Activated CD4-positive, alpha-beta T cell treated with anti-CD3 and anti-CD28 coated beads, Interleukin-2, amount 10 ng/mL, durations not matched to agents 24 days and 14 days (primary cell): ENCODE measurements around the gene CAPN12. TPM values are rescaled to one million over a fixed set of nuclear protein-coding genes. Genes with fewer than 3 reads are reported as not detected.

ENCODE experiments used
- DNase-seq: peaks from one replicate; pipeline ENCODE4 v3.0.0; 2022
- H3K27ac Mint-ChIP-seq: one replicate; pipeline ENCODE4 v1.8.0; 2022; ENCODE audit warnings: mild to moderate bottlenecking, mixed read lengths
- H3K27me3 Mint-ChIP-seq: one replicate; pipeline ENCODE4 v1.8.0; 2022; ENCODE audit warnings: mixed read lengths
- H3K36me3 Mint-ChIP-seq: one replicate; pipeline ENCODE4 v1.8.0; 2022; ENCODE audit warnings: low read depth, mild to moderate bottlenecking, mixed read lengths
- H3K4me1 Mint-ChIP-seq: one replicate; pipeline ENCODE4 v1.8.0; 2021; ENCODE audit warnings: mixed read lengths
- H3K4me3 Mint-ChIP-seq: one replicate; pipeline ENCODE4 v1.8.0; 2022; ENCODE audit warnings: mild to moderate bottlenecking, moderate library complexity, mixed read lengths
- H3K9me3 Mint-ChIP-seq: one replicate; pipeline ENCODE4 v1.8.0; 2021; ENCODE audit warnings: mixed read lengths
- intact Hi-C: fragments of 100-400 bp; cut with micrococcal nuclease; formaldehyde crosslinking; loops from one replicate; pipeline ENCODE4 v1.15.1; 2023
- total RNA-seq: library from RNA; stranded (reverse); gene quantifications from 2 replicates; pipeline ENCODE4 v1.2.3, GENCODE V29; 2022

CAPN12 gene
- total RNA-seq, 1 donor from 2014 or later: 3.5 TPM

- intact Hi-C loops: no loop called here
- H3K36me3 Mint-ChIP-seq: peaks cover 33% of the 10 kb centered on the region
These were observed 22.8 kb downstream of the CAPN12 start for GRCh38 chr19:38721496-38721895.

GRCh38 chr19:38720559-38721236, 23.6 kb downstream of the CAPN12 start:
- no peaks in the 10 kb centered on the region for H3K9me3 Mint-ChIP-seq
- no peaks in the 10 kb centered on the region for H3K27me3 Mint-ChIP-seq
- H3K4me1 Mint-ChIP-seq: no peaks in the 10 kb centered on the region
- H3K4me3 Mint-ChIP-seq: no peak overlapping the region
- DNase-seq: no peak
- H3K27ac Mint-ChIP-seq: no peak overlapping the region
- intact Hi-C loops: no loop called here
- H3K36me3 Mint-ChIP-seq: peaks cover 34% of the 10 kb centered on the region

More at GRCh38 chr19:38721496-38721895, 22.8 kb downstream of the CAPN12 start:
- peaks cover 3% of the 10 kb centered on the region for H3K4me1 Mint-ChIP-seq
- no peak overlapping the region for H3K4me3 Mint-ChIP-seq
- H3K27ac Mint-ChIP-seq: no peak overlapping the region
- no peaks in the 10 kb centered on the region for H3K9me3 Mint-ChIP-seq
- H3K27me3 Mint-ChIP-seq: no peaks in the 10 kb centered on the region
- DNase-seq: no peak

GRCh38 chr19:38719761-38720558, 24.3 kb downstream of the CAPN12 start:
- no peak for DNase-seq
- H3K4me1 Mint-ChIP-seq: no peaks in the 10 kb centered on the region
- H3K27ac Mint-ChIP-seq: no peak overlapping the region
- H3K27me3 Mint-ChIP-seq: no peaks in the 10 kb centered on the region
- peaks cover 33% of the 10 kb centered on the region for H3K36me3 Mint-ChIP-seq
- no peak overlapping the region for H3K4me3 Mint-ChIP-seq
- intact Hi-C loops: no loop called here
- H3K9me3 Mint-ChIP-seq: no peaks in the 10 kb centered on the region

- H3K27ac Mint-ChIP-seq: no peak overlapping the region
- peaks cover 32% of the 10 kb centered on the region for H3K36me3 Mint-ChIP-seq
- H3K4me1 Mint-ChIP-seq: no peaks in the 10 kb centered on the region
- no peaks in the 10 kb centered on the region for H3K9me3 Mint-ChIP-seq
- H3K27me3 Mint-ChIP-seq: no peaks in the 10 kb centered on the region
- H3K4me3 Mint-ChIP-seq: no peak overlapping the region
- intact Hi-C loops: no loop called here
- DNase-seq: no peak
These were observed 25.3 kb downstream of the CAPN12 start for GRCh38 chr19:38718747-38719543.

GRCh38 chr19:38717855-38718254, 26.4 kb downstream of the CAPN12 start:
- H3K4me1 Mint-ChIP-seq: no peaks in the 10 kb centered on the region
- H3K4me3 Mint-ChIP-seq: no peak overlapping the region
- intact Hi-C loops: no loop called here
- H3K27me3 Mint-ChIP-seq: no peaks in the 10 kb centered on the region
- DNase-seq: no peak
- H3K9me3 Mint-ChIP-seq: no peaks in the 10 kb centered on the region
- H3K36me3 Mint-ChIP-seq: peaks cover 34% of the 10 kb centered on the region
- no peak overlapping the region for H3K27ac Mint-ChIP-seq

- no peak for DNase-seq
- no peak overlapping the region for H3K4me3 Mint-ChIP-seq
- no peaks in the 10 kb centered on the region for H3K4me1 Mint-ChIP-seq
- no peak overlapping the region for H3K27ac Mint-ChIP-seq
- intact Hi-C loops: no loop called here
- H3K27me3 Mint-ChIP-seq: no peaks in the 10 kb centered on the region
- H3K36me3 Mint-ChIP-seq: peaks cover 31% of the 10 kb centered on the region
- no peaks in the 10 kb centered on the region for H3K9me3 Mint-ChIP-seq
These were observed 27.2 kb downstream of the CAPN12 start for GRCh38 chr19:38717051-38717450.

GRCh38 chr19:38715555-38715954, 28.7 kb downstream of the CAPN12 start:
- Mint-ChIP-seq H3K36me3 (peaks cover 36% of the 10 kb centered on the region), H3K9me3 (no peaks in the 10 kb centered on the region), H3K27me3 (no peaks in the 10 kb centered on the region), H3K4me3 (no peak overlapping the region), H3K27ac (no peak overlapping the region), H3K4me1 (no peaks in the 10 kb centered on the region)
- intact Hi-C loops: no loop called here
- no peak for DNase-seq

- Mint-ChIP-seq H3K27me3 (no peaks in the 10 kb centered on the region), H3K27ac (no peak overlapping the region), H3K9me3 (no peaks in the 10 kb centered on the region), H3K36me3 (peaks cover 44% of the 10 kb centered on the region), H3K4me1 (no peaks in the 10 kb centered on the region), H3K4me3 (no peak overlapping the region)
- DNase-seq: no peak
- intact Hi-C loops: no loop called here
These were observed 29.9 kb downstream of the CAPN12 start for GRCh38 chr19:38714354-38714778.

GRCh38 chr19:38713865-38714264, 30.4 kb downstream of the CAPN12 start:
- no peak overlapping the region for H3K4me3 Mint-ChIP-seq
- H3K9me3 Mint-ChIP-seq: no peaks in the 10 kb centered on the region
- no peaks in the 10 kb centered on the region for H3K4me1 Mint-ChIP-seq
- intact Hi-C loops: no loop called here
- peaks cover 45% of the 10 kb centered on the region for H3K36me3 Mint-ChIP-seq
- no peak overlapping the region for H3K27ac Mint-ChIP-seq
- no peaks in the 10 kb centered on the region for H3K27me3 Mint-ChIP-seq
- DNase-seq: no peak

- H3K36me3 Mint-ChIP-seq: peaks cover 45% of the 10 kb centered on the region
- no peaks in the 10 kb centered on the region for H3K9me3 Mint-ChIP-seq
- no peak for DNase-seq
- H3K4me3 Mint-ChIP-seq: no peak overlapping the region
- H3K27ac Mint-ChIP-seq: no peak overlapping the region
- intact Hi-C loops: no loop called here
- H3K4me1 Mint-ChIP-seq: no peaks in the 10 kb centered on the region
- no peaks in the 10 kb centered on the region for H3K27me3 Mint-ChIP-seq
These were observed 31.0 kb downstream of the CAPN12 start for GRCh38 chr19:38713227-38713649.

GRCh38 chr19:38712161-38712748, 32.0 kb downstream of the CAPN12 start:
- H3K36me3 Mint-ChIP-seq: peaks cover 44% of the 10 kb centered on the region
- intact Hi-C loops: no loop called here
- no peaks in the 10 kb centered on the region for H3K4me1 Mint-ChIP-seq
- no peak overlapping the region for H3K27ac Mint-ChIP-seq
- H3K9me3 Mint-ChIP-seq: no peaks in the 10 kb centered on the region
- no peak overlapping the region for H3K4me3 Mint-ChIP-seq
- no peak for DNase-seq
- no peaks in the 10 kb centered on the region for H3K27me3 Mint-ChIP-seq

GRCh38 chr19:38711726-38712153, 32.5 kb downstream of the CAPN12 start:
- Mint-ChIP-seq H3K27me3 (no peaks in the 10 kb centered on the region), H3K9me3 (no peaks in the 10 kb centered on the region), H3K4me1 (no peaks in the 10 kb centered on the region), H3K36me3 (peaks cover 48% of the 10 kb centered on the region), H3K27ac (no peak overlapping the region), H3K4me3 (no peak overlapping the region)
- intact Hi-C loops: no loop called here
- no peak for DNase-seq

- H3K36me3 Mint-ChIP-seq: peaks cover 45% of the 10 kb centered on the region
- intact Hi-C loops: no loop called here
- H3K27me3 Mint-ChIP-seq: no peaks in the 10 kb centered on the region
- H3K4me3 Mint-ChIP-seq: no peak overlapping the region
- peak overlapping the region; percentile 22 for H3K27ac Mint-ChIP-seq
- no peaks in the 10 kb centered on the region for H3K9me3 Mint-ChIP-seq
- H3K4me1 Mint-ChIP-seq: no peaks in the 10 kb centered on the region
- no peak for DNase-seq
These were observed 33.1 kb downstream of the CAPN12 start for GRCh38 chr19:38710928-38711725.
